Smooth muscle cell (in vitro differentiated cells): ENCODE data around the gene ADAM22. TPM values are rescaled to one million over a fixed set of nuclear protein-coding genes. Genes with fewer than 3 reads are reported as not detected.
A peak's percentile ranks its signal among the peaks of the same experiment; 100 is the strongest.

ENCODE experiments used
- DNase-seq: peaks from one replicate; lab custom pipeline; 2025; ENCODE audit not compliant: unreplicated experiment; lab: John Stamatoyannopoulos, UW
- H2AFZ ChIP-seq: fragments of 200-600 bp; sonication (generic); 2 replicates; pipeline ENCODE4 v1.6.0; 2016; ENCODE audit warnings: antibody characterized with exemption, low read depth, mild to moderate bottlenecking
- H3F3A ChIP-seq: fragments of 200-600 bp; sonication (generic); 2 replicates; pipeline ENCODE4 v1.6.0; 2017; ENCODE audit warnings: antibody characterized with exemption, low read depth
- H3K27ac ChIP-seq: fragments of 200-600 bp; sonication (generic); 2 replicates; pipeline ENCODE4 v1.5.1; 2016; ENCODE audit warnings: low read depth, mild to moderate bottlenecking
- H3K27me3 ChIP-seq: fragments of 200-600 bp; sonication (generic); 2 replicates; pipeline ENCODE4 v1.6.1; 2016; ENCODE audit warnings: low read depth, mild to moderate bottlenecking
- H3K36me3 ChIP-seq: fragments of 200-600 bp; sonication (generic); 2 replicates; pipeline ENCODE4 v1.5.1; 2016; ENCODE audit warnings: low read depth
- H3K4me1 ChIP-seq: fragments of 200-600 bp; sonication (generic); 2 replicates; pipeline ENCODE4 v1.5.1; 2016; ENCODE audit warnings: low read depth
- H3K4me2 ChIP-seq: fragments of 200-600 bp; sonication (generic); 2 replicates; pipeline ENCODE4 v1.6.0; 2016; ENCODE audit warnings: mild to moderate bottlenecking
- H3K4me3 ChIP-seq: fragments of 200-600 bp; sonication (generic); 2 replicates; pipeline ENCODE4 v1.5.1; 2016; ENCODE audit warnings: mild to moderate bottlenecking
- H3K79me2 ChIP-seq: fragments of 200-600 bp; sonication (generic); 2 replicates; pipeline ENCODE4 v1.6.0; 2016; ENCODE audit warnings: low read depth, mild to moderate bottlenecking
- H3K9ac ChIP-seq: fragments of 200-600 bp; sonication (generic); 2 replicates; pipeline ENCODE4 v1.6.0; 2016; ENCODE audit warnings: low read depth
- H3K9me3 ChIP-seq: fragments of 200-600 bp; sonication (generic); replicated peaks from 2 replicates; pipeline ENCODE4 v1.5.1; 2016; ENCODE audit warnings: low read depth
- H4K20me1 ChIP-seq: fragments of 200-600 bp; sonication (generic); 2 replicates; pipeline ENCODE4 v1.6.0; 2016; ENCODE audit warnings: low read depth
- CTCF ChIP-seq: fragments of 200-600 bp; sonication (generic); IDR thresholded peaks from 2 replicates; pipeline ENCODE4 v1.5.1; 2017; ENCODE audit warnings: borderline replicate concordance, mild to moderate bottlenecking, antibody characterized with exemption; ENCODE audit not compliant: insufficient read depth, poor library complexity, severe bottlenecking
- WGBS: methylation state at CpG from one replicate; pipeline ENCODE4 v1.1.7; 2016; ENCODE audit warnings: low lambda C conversion rate; 5-methylcytosine and 5-hydroxymethylcytosine counted together
- polyA plus RNA-seq: library from polyadenylated mRNA; unstranded; fragments of >200 nt; fragmentation: Nextera tagmentation; extraction: Ambion mirVana; gene quantifications from 2 replicates; pipeline ENCODE4 v1.2.1, GENCODE V29; 2016
- total RNA-seq: library from RNA; depleted of rRNA; stranded (reverse); fragments of >200 nt; gene quantifications from 2 replicates; pipeline ENCODE4 v1.2.3, GENCODE V29; 2014

The ADAM22 gene
- total RNA-seq (0.18 and 0.22 TPM in 2 replicates), polyA plus RNA-seq (0.10 TPM in 1 of 2 replicates, not detected in the other)

GRCh38 chr7:87933953-87934698 is at the start of gene ADAM22:
Gene ADAM22 (plus strand): TSS chr7:87934251. CDS start chr7:87934466, 215 bp downstream.
- Histone ChIP-seq H3K9me3 (no peaks in the 10 kb centered on the region), H3K9ac (no peak within 1 kb of the TSS), H3K36me3 (no peaks in the 10 kb centered on the region), H3K4me3 (peak within 1 kb of the TSS; percentile 77), H2AFZ (peak within 1 kb of the TSS; percentile 86), H3K4me2 (peak within 1 kb of the TSS; percentile 95), H3F3A (no peaks in the 10 kb centered on the region), H3K27ac (no peak within 1 kb of the TSS), H3K27me3 (peaks cover 19% of the 10 kb centered on the region), H3K4me1 (no peaks in the 10 kb centered on the region), H3K79me2 (no peaks in the 10 kb centered on the region), H4K20me1 (no peaks in the 10 kb centered on the region)
- TF ChIP-seq CTCF = no peak
- peak; percentile 30 for DNase-seq
- 2% methylated on average over 60 of the region's 70 CpGs for WGBS

- no peaks in the 10 kb centered on the region for H4K20me1 ChIP-seq
- H3F3A ChIP-seq = no peaks in the 10 kb centered on the region
- H2AFZ ChIP-seq = no peak overlapping the region
- no peak for DNase-seq
- H3K9me3 ChIP-seq = no peaks in the 10 kb centered on the region
- no peak overlapping the region for H3K4me2 ChIP-seq
- no peak for TF ChIP-seq CTCF
- peaks cover 10% of the 10 kb centered on the region for H3K36me3 ChIP-seq
- 98% methylated on average over 2 of the region's 2 CpGs for WGBS
- H3K27ac ChIP-seq = no peak overlapping the region
- H3K79me2 ChIP-seq = peaks cover 34% of the 10 kb centered on the region
- H3K27me3 ChIP-seq = no peaks in the 10 kb centered on the region
- no peaks in the 10 kb centered on the region for H3K4me1 ChIP-seq
- no peak overlapping the region for H3K9ac ChIP-seq
- H3K4me3 ChIP-seq = no peak overlapping the region
Observed at GRCh38 chr7:87885018-87885417, 49.0 kb upstream of the ADAM22 start.

- Histone ChIP-seq H3K9ac (no peak overlapping the region), H3F3A (no peaks in the 10 kb centered on the region), H3K4me3 (no peak overlapping the region), H3K9me3 (no peaks in the 10 kb centered on the region), H3K79me2 (peaks cover 20% of the 10 kb centered on the region), H4K20me1 (no peaks in the 10 kb centered on the region), H3K27ac (no peak overlapping the region), H3K4me2 (no peak overlapping the region), H3K4me1 (no peaks in the 10 kb centered on the region), H3K36me3 (peaks cover 10% of the 10 kb centered on the region), H3K27me3 (no peaks in the 10 kb centered on the region), H2AFZ (no peak overlapping the region)
- TF ChIP-seq CTCF = peak; percentile 56
- DNase-seq = no peak
Observed at GRCh38 chr7:87886875-87887274, 47.2 kb upstream of the ADAM22 start.

GRCh38 chr7:87895363-87895762 is 38.7 kb upstream of the ADAM22 start:
- H3K27me3 ChIP-seq = no peaks in the 10 kb centered on the region
- H3K9ac ChIP-seq = no peak overlapping the region
- no peak overlapping the region for H3K4me2 ChIP-seq
- H3K36me3 ChIP-seq = no peaks in the 10 kb centered on the region
- no peak overlapping the region for H3K4me3 ChIP-seq
- no peaks in the 10 kb centered on the region for H4K20me1 ChIP-seq
- WGBS = 96% methylated on average over 2 of the region's 2 CpGs
- H3K27ac ChIP-seq = no peak overlapping the region
- H3K79me2 ChIP-seq = no peaks in the 10 kb centered on the region
- no peaks in the 10 kb centered on the region for H3K4me1 ChIP-seq
- H2AFZ ChIP-seq = no peak overlapping the region
- H3F3A ChIP-seq = no peaks in the 10 kb centered on the region
- DNase-seq = no peak
- H3K9me3 ChIP-seq = no peaks in the 10 kb centered on the region
- TF ChIP-seq CTCF = no peak
